GM18508 (cell line): ENCODE data around the gene EXD3.

ENCODE experiments used
- ATAC-seq: cut with Tn5 transposase; IDR thresholded peaks from one replicate; pipeline ENCODE4 v1.9.1; 2021; ENCODE audit warnings: moderate number of reproducible peaks; ENCODE audit not compliant: insufficient read depth, unreplicated experiment

Gene EXD3

DNA sequence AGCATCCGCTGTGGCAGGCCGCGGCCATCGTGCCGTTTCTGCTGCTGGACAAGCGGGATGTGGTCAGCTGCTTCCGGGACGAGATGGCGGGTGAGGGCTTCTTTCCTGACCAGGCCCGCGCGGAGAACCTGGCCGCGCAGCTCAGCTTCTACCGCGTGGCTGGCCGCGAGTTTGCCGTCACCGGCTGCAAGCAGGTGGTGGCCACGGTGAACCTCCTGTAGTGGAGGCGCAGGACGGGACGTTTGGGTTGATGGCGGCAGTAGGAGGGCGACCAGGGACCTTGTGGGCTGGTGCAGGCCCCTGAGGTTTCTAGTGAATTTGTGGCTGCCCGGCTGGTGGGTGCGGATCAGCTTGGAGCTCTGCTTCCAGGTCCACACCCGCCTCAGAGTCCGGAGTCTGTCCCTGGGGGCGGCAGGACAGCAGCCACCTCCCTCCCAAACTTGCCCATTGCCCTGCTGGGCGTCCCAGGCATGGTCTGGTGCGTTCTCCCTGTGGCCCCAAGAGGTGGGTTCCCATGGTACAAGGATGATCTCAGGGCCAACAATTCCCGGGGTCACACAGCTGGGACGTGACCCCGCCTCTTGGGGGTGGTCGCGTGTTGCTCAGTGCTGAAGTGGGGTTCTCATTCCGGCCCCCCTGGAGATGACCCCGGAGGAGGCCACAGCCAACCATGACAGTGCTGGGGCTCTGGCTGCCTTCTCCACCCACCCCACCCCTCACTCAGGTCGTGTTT is 143.1 kb downstream of the EXD3 start:
- no peak for ATAC-seq

- ATAC-seq, result no peak
These were observed 143.9 kb downstream of the EXD3 start for GRCh38 chr9:137278721-137279711.

GRCh38 chr9:137278061-137278701 is 144.8 kb downstream of the EXD3 start:
- no peak for ATAC-seq

DNA sequence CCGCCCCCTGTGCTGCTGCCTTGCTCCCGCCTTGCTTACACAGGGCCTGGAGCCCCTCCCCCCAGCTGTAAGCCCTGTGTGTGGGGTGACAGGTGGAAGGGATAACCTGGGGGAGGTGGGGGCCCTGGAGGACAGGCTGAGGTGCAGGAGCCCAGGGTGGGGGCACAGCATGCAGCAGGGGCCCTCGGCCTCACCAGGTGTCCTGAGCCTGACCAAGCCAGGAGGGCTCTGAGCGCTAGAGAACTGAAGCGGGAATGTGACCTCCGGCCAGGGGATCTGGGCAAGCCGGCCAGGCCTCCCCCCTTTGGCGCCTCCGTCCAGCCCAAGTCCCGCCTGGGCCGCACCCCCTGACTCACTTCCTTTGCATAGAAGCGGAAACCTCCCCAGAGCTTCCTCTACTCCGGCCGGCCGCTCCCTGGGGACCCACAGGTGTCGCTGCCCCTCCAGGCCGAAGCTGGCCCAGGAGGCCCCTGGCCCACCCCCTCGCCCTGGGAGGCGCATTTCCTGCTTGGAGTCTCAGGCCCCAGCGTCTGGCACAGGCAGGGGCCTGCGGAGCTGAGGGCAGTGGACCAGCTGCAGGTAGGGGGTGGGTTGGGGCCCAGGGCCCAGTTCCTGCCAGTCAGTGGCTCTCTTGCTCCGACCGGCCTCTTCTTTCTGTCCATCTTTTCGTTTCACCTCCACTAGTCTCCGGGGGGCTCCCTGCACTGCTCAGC is 145.5 kb downstream of the EXD3 start, which contains the start of gene TOR4A:
TOR4A (plus strand) TSS at position 398 of the 713 bp plus-strand sequence. CDS start 964 bp downstream, outside the sequence.
- ATAC-seq, result no peak

GRCh38 chr9:137276473-137277328 is 146.3 kb downstream of the EXD3 start:
- ATAC-seq, result no peak

GRCh38 chr9:137275588-137276472 is 147.1 kb downstream of the EXD3 start:
- no peak for ATAC-seq

GRCh38 chr9:137275203-137275587 is 147.8 kb downstream of the EXD3 start:
- no peak for ATAC-seq

DNA sequence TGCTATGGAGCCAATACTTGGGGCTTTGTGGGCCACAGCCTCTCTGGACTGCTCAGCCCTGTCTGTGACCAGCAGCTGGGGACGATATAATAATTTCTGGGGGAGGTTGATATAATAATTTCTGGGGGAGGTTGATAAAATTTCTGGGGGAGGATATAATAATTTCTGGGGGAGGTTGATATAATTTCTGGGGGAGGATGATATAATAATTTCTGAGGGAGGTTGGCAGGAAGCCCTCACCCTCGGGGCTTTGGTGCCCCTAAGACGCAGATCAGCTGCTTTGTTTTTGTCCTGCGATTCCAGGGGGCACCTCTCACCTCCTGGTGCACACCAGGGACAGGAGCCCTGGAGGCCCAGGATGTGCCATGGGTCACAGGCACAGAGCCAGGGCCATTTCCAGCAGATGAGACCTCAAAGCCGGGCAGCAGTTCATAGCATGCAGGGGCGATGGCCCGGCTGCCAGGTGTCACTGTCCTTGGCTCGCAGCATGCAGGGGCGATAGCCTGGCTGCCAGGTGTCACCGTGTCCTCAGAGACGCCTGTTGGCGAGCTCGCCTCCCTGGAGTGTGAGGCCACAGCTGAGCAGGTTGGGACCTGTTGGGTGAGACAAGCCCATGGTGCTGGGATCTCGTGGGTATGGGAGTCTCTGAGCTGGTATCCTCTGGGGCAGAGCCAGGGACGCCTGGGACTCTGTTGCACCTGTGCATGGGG is 149.2 kb downstream of the EXD3 start:
- no peak for ATAC-seq

GRCh38 chr9:137273095-137273490 is 149.9 kb downstream of the EXD3 start:
- no peak for ATAC-seq

GRCh38 chr9:137272241-137273094 is 150.5 kb downstream of the EXD3 start:
- no peak for ATAC-seq

GRCh38 chr9:137271696-137272076 is 151.3 kb downstream of the EXD3 start:
- no peak for ATAC-seq

DNA sequence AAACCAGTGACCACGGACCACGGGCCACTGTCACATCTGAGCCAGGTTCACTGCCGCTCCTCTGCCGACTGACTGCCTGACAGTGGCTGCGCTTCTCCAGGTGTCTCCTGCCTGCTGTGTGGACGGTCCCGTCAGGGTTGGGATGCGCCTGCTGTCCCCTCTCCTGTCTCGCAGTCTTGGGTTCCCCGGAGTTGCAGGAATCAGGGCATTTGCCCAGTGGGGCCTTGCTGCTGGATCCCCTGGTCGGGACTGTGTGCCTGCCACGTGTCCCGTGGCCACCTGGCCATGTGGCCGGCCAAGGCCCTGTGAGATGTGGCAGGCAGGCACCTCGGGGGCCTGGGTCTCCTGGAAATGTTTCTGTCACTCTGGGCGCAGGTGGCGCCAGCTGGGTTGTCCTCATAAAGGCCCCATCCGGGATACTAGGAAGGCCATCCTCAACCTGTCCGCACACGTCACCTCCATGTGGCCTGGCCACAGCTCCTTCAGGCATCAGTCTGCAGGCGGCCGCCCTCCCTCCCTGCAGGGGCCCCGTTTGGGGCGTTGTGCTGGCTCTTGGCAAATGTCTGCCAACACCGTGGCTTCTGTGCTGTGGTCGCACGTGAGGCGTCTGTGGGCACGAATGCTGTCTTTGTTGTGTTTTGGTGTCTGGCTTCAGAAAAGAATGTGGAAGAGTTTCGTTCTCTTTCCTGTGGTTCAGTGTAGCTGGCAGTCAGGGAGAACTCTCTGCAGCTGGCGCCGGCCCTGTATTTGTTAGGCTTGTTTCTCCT is 151.8 kb downstream of the EXD3 start:
- no peak for ATAC-seq

- no peak for ATAC-seq
These were observed 153.7 kb downstream of the EXD3 start for GRCh38 chr9:137269231-137269772.

DNA sequence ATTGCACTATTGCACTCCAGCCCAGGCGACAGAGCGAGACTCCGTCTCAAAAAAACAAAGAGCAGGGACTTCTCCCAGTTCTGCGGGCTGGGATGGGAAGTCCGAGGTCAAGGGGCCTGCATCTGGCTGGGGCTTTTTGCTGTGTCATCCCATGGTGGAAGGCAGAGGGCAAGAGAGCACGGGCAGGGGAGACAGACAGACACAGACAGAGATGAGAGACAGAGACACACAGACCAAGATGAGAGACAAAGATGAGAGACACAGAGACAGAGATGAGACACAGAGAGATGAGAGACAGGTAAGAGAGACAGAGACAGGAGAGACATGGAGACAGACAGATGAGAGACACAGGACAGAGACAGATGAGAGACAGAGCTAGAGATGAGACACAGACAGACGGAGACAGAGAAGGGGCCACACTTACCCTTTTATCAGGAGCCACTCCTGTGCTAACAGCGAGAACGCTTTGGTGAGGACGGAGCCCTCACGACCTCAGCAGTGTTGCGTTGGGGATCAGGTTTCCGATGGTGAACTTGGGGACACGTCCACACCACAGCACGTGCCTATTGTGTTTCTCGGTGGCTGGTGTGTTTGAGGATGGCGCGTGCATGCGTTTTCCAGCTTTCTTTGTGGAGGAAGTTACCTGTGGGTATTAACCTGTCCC is 154.3 kb downstream of the EXD3 start:
- ATAC-seq, result no peak

GRCh38 chr9:137267933-137268355 is 155.0 kb downstream of the EXD3 start:
- ATAC-seq, result no peak
